Neuronal stem cell (in vitro differentiated cells): Measurements from ENCODE around the gene BAIAP2.

Experiments
- DNase-seq: peaks from one replicate; pipeline ENCODE4 v3.0.0-alpha.2; 2013; ENCODE audit warnings: low spot score
- H2AFZ ChIP-seq: one replicate; pipeline ENCODE4 v1.6.1; 2013; ENCODE audit warnings: mild to moderate bottlenecking, low read length, inconsistent platforms
- H2AK5ac ChIP-seq: 2 replicates; pipeline ENCODE4 v1.6.1; 2013; ENCODE audit warnings: low read depth, mild to moderate bottlenecking, inconsistent platforms, low read length, moderate library complexity, mixed read lengths
- H2BK120ac ChIP-seq: 2 replicates; pipeline ENCODE4 v1.6.1; 2013; ENCODE audit warnings: low read depth, mild to moderate bottlenecking, inconsistent platforms, low read length, moderate library complexity, mixed read lengths
- H2BK12ac ChIP-seq: one replicate; pipeline ENCODE4 v1.6.1; 2013; ENCODE audit warnings: low read length, inconsistent platforms
- H2BK15ac ChIP-seq: 2 replicates; pipeline ENCODE4 v1.6.1; 2013; ENCODE audit warnings: mild to moderate bottlenecking, low read length, inconsistent platforms, mixed read lengths
- H2BK5ac ChIP-seq: one replicate; pipeline ENCODE4 v1.6.1; 2013; ENCODE audit warnings: inconsistent platforms, mild to moderate bottlenecking, low read length, moderate library complexity
- H3K14ac ChIP-seq: one replicate; pipeline ENCODE4 v1.6.1; 2013; ENCODE audit warnings: low read length, inconsistent platforms
- H3K18ac ChIP-seq: 2 replicates; pipeline ENCODE4 v1.6.1; 2013; ENCODE audit warnings: low read length, inconsistent platforms
- H3K23ac ChIP-seq: 2 replicates; pipeline ENCODE4 v1.6.1; 2013; ENCODE audit warnings: low read depth, mild to moderate bottlenecking, mixed read lengths, low read length, inconsistent platforms; ENCODE audit not compliant: poor library complexity
- H3K27ac ChIP-seq: replicated peaks from 3 replicates; pipeline ENCODE4 v1.5.1; 2013; ENCODE audit warnings: low read length, inconsistent platforms
- H3K27me3 ChIP-seq, 3 experiments: 2 replicates each; pipeline ENCODE4 v1.6.1; 2013; ENCODE audit warnings: low read length in 3 of 3, mild to moderate bottlenecking in 2 of 3, inconsistent platforms in 1 of 3, low read depth in 1 of 3, mixed read lengths in 1 of 3, moderate library complexity in 1 of 3; ENCODE audit not compliant: control insufficient read depth in 3 of 3, insufficient read depth in 3 of 3
- H3K36me3 ChIP-seq, 2 donors: replicated peaks in 1 of 2; 2 replicates each; pipeline ENCODE4 v1.6.1; 2013; ENCODE audit warnings: low read length in 2 of 2; ENCODE audit not compliant: control insufficient read depth in 2 of 2, insufficient read depth in 2 of 2
- H3K4ac ChIP-seq: 2 replicates; pipeline ENCODE4 v1.6.1; 2013; ENCODE audit warnings: inconsistent platforms, mild to moderate bottlenecking, low read length, moderate library complexity
- H3K4me1 ChIP-seq, 2 donors: 1 replicate in 1 of 2; 2 replicates in 1 of 2; pipeline ENCODE4 v1.6.1; 2013; ENCODE audit warnings: low read length in 2 of 2, low read depth in 1 of 2; ENCODE audit not compliant: control insufficient read depth in 2 of 2, insufficient read depth in 1 of 2
- H3K4me2 ChIP-seq: one replicate; pipeline ENCODE4 v1.6.1; 2013; ENCODE audit warnings: mild to moderate bottlenecking, low read length, inconsistent platforms; ENCODE audit not compliant: insufficient read depth, poor library complexity, severe bottlenecking
- H3K4me3 ChIP-seq, 2 donors: 2 replicates each; pipeline ENCODE4 v1.5.1; 2013; ENCODE audit warnings: low read length in 2 of 2, mild to moderate bottlenecking in 2 of 2, inconsistent platforms in 1 of 2, moderate library complexity in 1 of 2
- H3K79me1 ChIP-seq: one replicate; pipeline ENCODE4 v1.6.1; 2013; ENCODE audit warnings: low read depth, mild to moderate bottlenecking, inconsistent platforms, low read length, moderate library complexity
- H3K9ac ChIP-seq: one replicate; pipeline ENCODE4 v1.6.1; 2013; ENCODE audit warnings: mild to moderate bottlenecking, low read depth, low read length, inconsistent platforms; ENCODE audit not compliant: poor library complexity
- H3K9me3 ChIP-seq, 2 donors: replicated peaks in 1 of 2; 2 replicates each; pipeline versions ENCODE3 to v1.6.1; 2013; ENCODE audit warnings: low read length in 2 of 2, mild to moderate bottlenecking in 2 of 2, inconsistent platforms in 1 of 2, low read depth in 1 of 2, mixed read lengths in 1 of 2, moderate library complexity in 1 of 2; ENCODE audit not compliant: control insufficient read depth in 2 of 2, insufficient read depth in 1 of 2
- H4K8ac ChIP-seq: one replicate; pipeline ENCODE4 v1.6.1; 2013; ENCODE audit warnings: low read depth, mild to moderate bottlenecking, inconsistent platforms, low read length, moderate library complexity
- H4K91ac ChIP-seq: one replicate; pipeline ENCODE4 v1.6.1; 2013; ENCODE audit warnings: low read length, low read depth, mild to moderate bottlenecking, inconsistent platforms; ENCODE audit not compliant: poor library complexity
- WGBS, 2 donors: extraction: QIAGEN DNeasy Blood & Tissue Kit; methylation state at CpG; one replicate each; pipeline ENCODE4 v1.1.7; 2013; ENCODE audit warnings: missing lambda C conversion rate in 2 of 2, mixed read lengths in 1 of 2; ENCODE audit not compliant: insufficient read length in 2 of 2, insufficient replicate concordance in 1 of 2; ENCODE audit errors: extremely low coverage in 2 of 2; 5-methylcytosine and 5-hydroxymethylcytosine counted together

Gene BAIAP2

GRCh38 chr17:81000631-81001357 lies 34.2 kb upstream of the BAIAP2 start:
- Histone ChIP-seq H3K9me3 (no peaks in the 10 kb centered on the region), H2BK12ac (no peak overlapping the region), H3K9ac (no peak overlapping the region), H3K14ac (peak overlapping the region; percentile 38), H3K4me3 (no peak overlapping the region), H3K4ac (no peak overlapping the region), H2BK15ac (no peak overlapping the region), H4K91ac (no peak overlapping the region), H3K18ac (no peak overlapping the region), H2BK120ac (peak overlapping the region; percentile 6), H3K79me1 (peaks cover 3% of the 10 kb centered on the region), H3K36me3 (peaks cover 20 to 44% of the 10 kb centered on the region in 2 donors), H2AK5ac (no peak overlapping the region), H3K4me2 (no peak overlapping the region), H2BK5ac (no peak overlapping the region), H3K27me3 (peaks cover 0 to 9% (median 9%) of the 10 kb centered on the region in 3 experiments), H3K4me1 (peaks cover 7% of the 10 kb centered on the region in 2 donors), H3K27ac (no peak overlapping the region), H3K23ac (no peak overlapping the region), H2AFZ (no peak overlapping the region), H4K8ac (no peak overlapping the region)
- WGBS, 2 donors, result no CpG with 5 or more reads among the region's 18 CpGs
- DNase-seq, result no peak

DNA sequence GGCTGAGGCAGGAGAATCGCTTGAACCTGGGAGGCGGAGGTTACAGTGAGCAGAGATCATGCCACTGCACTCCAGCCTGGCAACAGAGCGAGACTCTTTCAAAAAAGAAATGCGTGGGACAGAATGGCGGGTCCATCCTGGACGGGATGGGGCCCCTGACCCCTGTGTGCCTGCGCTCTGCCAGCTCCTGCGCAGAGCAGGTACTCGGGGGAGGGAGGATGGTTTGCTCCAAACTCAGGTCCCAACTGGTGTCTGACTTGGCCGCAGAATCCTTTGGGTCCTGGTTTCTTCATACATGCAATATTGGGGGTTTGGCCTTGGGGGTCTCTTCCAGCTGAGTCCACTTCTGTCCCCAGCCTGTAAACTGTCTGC lies 33.0 kb upstream of the BAIAP2 start:
- Histone ChIP-seq H2BK15ac (no peak overlapping the region), H3K27ac (no peak overlapping the region), H3K79me1 (peaks cover under 1% of the 10 kb centered on the region), H2AK5ac (no peak overlapping the region), H3K27me3 (peaks cover 0 to 11% (median 9%) of the 10 kb centered on the region in 3 experiments), H3K9ac (no peak overlapping the region), H2AFZ (no peak overlapping the region), H2BK120ac (no peak overlapping the region), H3K4me3 (no peak overlapping the region), H4K91ac (no peak overlapping the region), H3K36me3 (peaks cover 13 to 33% of the 10 kb centered on the region in 2 donors), H3K9me3 (peaks cover 0 to 2% of the 10 kb centered on the region in 2 donors), H3K4me2 (no peak overlapping the region), H3K18ac (no peak overlapping the region), H2BK5ac (no peak overlapping the region), H2BK12ac (no peak overlapping the region), H3K4ac (no peak overlapping the region), H3K4me1 (peaks cover 7% of the 10 kb centered on the region in 2 donors), H3K14ac (no peak overlapping the region), H4K8ac (no peak overlapping the region), H3K23ac (peak overlapping the region; percentile 27)
- DNase-seq, result no peak
- WGBS, 2 donors, result no CpG with 5 or more reads among the region's 10 CpGs

DNA sequence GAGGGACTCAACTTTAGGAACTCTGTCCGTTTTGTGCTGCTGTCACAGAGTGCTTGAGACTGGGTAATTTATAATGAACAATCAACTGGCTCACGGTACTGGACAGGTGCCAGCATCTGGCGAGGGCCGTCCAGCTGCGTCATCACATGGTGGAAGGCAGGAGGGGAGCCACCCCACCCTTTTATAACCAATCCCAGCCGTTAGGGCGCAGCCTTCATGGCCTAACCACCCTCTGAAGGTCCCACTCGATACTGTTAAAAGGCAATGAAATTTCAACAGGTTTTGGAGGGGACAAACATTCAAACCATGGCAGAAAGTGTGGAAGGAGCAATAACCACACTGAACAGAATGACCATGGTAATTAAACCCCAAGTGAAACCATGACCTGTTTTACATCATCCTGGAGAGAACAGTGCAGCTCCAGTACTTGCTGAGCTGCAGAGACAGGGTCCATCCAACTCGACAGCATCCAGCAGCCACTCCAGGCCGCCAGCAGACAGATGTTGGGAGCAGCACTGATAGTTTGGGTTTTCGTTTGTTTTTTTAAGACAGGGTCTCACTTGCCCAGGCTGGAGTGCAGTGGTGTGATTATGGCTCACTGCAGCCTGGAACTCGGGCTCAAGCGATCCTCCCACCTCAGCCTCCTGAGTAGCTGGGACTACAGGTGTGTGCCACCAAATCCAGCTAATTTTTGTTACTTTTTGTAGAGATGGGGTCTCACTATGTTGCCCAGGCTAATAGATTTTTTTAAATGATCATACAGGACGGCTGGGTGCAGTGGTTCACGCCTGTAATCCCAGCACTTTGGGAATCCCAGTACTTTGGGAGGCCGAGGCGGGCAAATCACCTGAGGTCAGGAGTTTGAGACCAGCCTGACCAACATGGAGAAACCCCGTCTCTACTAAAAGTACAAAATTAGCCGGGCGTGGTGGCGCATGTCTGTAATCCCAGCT lies 32.3 kb upstream of the BAIAP2 start:
- Histone ChIP-seq H3K79me1 (no peaks in the 10 kb centered on the region), H2BK5ac (no peak overlapping the region), H3K4ac (no peak overlapping the region), H3K23ac (no peak overlapping the region), H3K4me2 (no peak overlapping the region), H3K9ac (no peak overlapping the region), H4K91ac (no peak overlapping the region), H2AFZ (no peak overlapping the region), H2AK5ac (no peak overlapping the region), H3K18ac (no peak overlapping the region), H3K9me3 (peaks cover 0 to 2% of the 10 kb centered on the region in 2 donors), H3K14ac (no peak overlapping the region), H2BK15ac (no peak overlapping the region), H2BK120ac (no peak overlapping the region), H3K4me1 (peaks cover 7% of the 10 kb centered on the region in 2 donors), H2BK12ac (no peak overlapping the region), H3K27ac (no peak overlapping the region), H3K36me3 (peaks cover 8 to 26% of the 10 kb centered on the region in 2 donors), H4K8ac (no peak overlapping the region), H3K4me3 (no peak overlapping the region), H3K27me3 (peaks cover 0 to 11% (median 9%) of the 10 kb centered on the region in 3 experiments)
- no CpG with 5 or more reads among the region's 21 CpGs for WGBS, 2 donors
- no peak for DNase-seq
